ENCODE results near the gene PGBD5. TPM values are rescaled to one million over a fixed set of nuclear protein-coding genes. Genes with fewer than 3 reads are reported as not detected.

Gene PGBD5
- total and polyA plus RNA-seq, 9 of the 15 experiments (the other 6 are each of a cell fraction or from before 2014, with no cell fraction given), result under 0.01 to 0.40 (median 0.10) TPM; not detected in 3

DNA sequence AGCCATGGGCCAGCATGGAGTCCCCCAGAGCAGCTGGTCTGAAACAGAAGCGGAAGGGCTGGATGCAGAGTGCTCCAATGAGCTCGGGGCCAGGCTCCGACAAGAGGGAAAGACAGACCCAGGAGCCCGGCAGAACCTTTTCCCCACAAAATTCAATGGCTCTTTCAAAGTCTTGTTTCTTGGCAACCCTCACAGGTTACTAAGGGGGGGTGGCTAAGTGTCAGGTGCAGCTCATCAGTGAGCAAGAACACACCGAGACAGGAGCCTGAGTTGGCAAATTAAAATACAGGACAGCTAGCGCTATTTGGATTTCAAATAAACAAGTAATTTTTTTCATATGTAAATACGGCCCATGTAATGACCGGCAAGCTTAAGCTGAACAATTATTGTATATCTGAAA, 27.3 kb downstream of the PGBD5 start:
- H3K9me1 ChIP-seq (ENCODE audit: control insufficient read depth, insufficient read depth, low read length), result no peaks in the 10 kb centered on the region
- H3K27me3 ChIP-seq (ENCODE audit: control insufficient read depth in 2 of 2, insufficient read depth in 2 of 2, low read length in 2 of 2), result peaks cover 25 to 54% of the 10 kb centered on the region in 2 experiments
- no peak overlapping the region for H3K9ac ChIP-seq (ENCODE audit: insufficient read depth in 1 of 2, low read depth in 2 of 2, low read length in 2 of 2)
- no peaks in the 10 kb centered on the region for H3K79me2 ChIP-seq (ENCODE audit: control insufficient read depth, insufficient read depth, low read length)
- 0 out of 5 replicates have a peak, but pooled peaks cover 0 to 3% of the 10 kb centered on the region in 2 experiments for H3K4me1 ChIP-seq (replicated peaks in 1 of 2; ENCODE audit: control insufficient read depth in 2 of 2, insufficient read depth in 2 of 2, low read length in 2 of 2)
- no peaks in the 10 kb centered on the region for H4K20me1 ChIP-seq (replicated peaks; ENCODE audit: control insufficient read depth, insufficient read depth, low read length)
- FAIRE-seq (no peak), ATAC-seq (no peak), DNase-seq (ENCODE audit: extremely low read depth in 1 of 4, low spot score in 3 of 4) (no peak)
- H2AFZ ChIP-seq (ENCODE audit: low read depth, low read length), result no peak overlapping the region
- no peaks in the 10 kb centered on the region for H3K36me3 ChIP-seq (ENCODE audit: control insufficient read depth, insufficient read depth, low read length)
- H3K4me2 ChIP-seq (ENCODE audit: insufficient read depth, low read length), result no peak overlapping the region
- BruUV-seq (replicated peaks), result no TSS peak
- POLR2A ChIA-PET, result no interaction called here
- CTCF ChIA-PET (ENCODE audit: low intra/inter-chr PET ratio), result no interaction called here
- WGBS (ENCODE audit: insufficient coverage, low coverage, missing lambda C conversion rate), result under 1% methylated on average over 8 of the region's 8 CpGs
- H3K27ac ChIP-seq (ENCODE audit: extremely low read depth, low read depth, low read length), result no peak overlapping the region
- in situ Hi-C loops (cut with MboI), result no loop called here
- H3K9me3 ChIP-seq (replicated peaks; ENCODE audit: control insufficient read depth, insufficient read depth, low read depth, low read length), result no peaks in the 10 kb centered on the region
- intact Hi-C loops (cut with micrococcal nuclease), result no loop called here
- no peak overlapping the region for H3K4me3 ChIP-seq
- TF ChIP-seq, protein P1, sequence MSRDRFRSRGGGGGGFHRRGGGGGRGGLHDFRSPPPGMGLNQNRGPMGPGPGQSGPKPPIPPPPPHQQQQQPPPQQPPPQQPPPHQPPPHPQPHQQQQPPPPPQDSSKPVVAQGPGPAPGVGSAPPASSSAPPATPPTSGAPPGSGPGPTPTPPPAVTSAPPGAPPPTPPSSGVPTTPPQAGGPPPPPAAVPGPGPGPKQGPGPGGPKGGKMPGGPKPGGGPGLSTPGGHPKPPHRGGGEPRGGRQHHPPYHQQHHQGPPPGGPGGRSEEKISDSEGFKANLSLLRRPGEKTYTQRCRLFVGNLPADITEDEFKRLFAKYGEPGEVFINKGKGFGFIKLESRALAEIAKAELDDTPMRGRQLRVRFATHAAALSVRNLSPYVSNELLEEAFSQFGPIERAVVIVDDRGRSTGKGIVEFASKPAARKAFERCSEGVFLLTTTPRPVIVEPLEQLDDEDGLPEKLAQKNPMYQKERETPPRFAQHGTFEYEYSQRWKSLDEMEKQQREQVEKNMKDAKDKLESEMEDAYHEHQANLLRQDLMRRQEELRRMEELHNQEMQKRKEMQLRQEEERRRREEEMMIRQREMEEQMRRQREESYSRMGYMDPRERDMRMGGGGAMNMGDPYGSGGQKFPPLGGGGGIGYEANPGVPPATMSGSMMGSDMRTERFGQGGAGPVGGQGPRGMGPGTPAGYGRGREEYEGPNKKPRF (IDR thresholded peaks at IDR 0.05; ENCODE audit: low read depth, low read length), result no peak
- TF ChIP-seq, protein P2, sequence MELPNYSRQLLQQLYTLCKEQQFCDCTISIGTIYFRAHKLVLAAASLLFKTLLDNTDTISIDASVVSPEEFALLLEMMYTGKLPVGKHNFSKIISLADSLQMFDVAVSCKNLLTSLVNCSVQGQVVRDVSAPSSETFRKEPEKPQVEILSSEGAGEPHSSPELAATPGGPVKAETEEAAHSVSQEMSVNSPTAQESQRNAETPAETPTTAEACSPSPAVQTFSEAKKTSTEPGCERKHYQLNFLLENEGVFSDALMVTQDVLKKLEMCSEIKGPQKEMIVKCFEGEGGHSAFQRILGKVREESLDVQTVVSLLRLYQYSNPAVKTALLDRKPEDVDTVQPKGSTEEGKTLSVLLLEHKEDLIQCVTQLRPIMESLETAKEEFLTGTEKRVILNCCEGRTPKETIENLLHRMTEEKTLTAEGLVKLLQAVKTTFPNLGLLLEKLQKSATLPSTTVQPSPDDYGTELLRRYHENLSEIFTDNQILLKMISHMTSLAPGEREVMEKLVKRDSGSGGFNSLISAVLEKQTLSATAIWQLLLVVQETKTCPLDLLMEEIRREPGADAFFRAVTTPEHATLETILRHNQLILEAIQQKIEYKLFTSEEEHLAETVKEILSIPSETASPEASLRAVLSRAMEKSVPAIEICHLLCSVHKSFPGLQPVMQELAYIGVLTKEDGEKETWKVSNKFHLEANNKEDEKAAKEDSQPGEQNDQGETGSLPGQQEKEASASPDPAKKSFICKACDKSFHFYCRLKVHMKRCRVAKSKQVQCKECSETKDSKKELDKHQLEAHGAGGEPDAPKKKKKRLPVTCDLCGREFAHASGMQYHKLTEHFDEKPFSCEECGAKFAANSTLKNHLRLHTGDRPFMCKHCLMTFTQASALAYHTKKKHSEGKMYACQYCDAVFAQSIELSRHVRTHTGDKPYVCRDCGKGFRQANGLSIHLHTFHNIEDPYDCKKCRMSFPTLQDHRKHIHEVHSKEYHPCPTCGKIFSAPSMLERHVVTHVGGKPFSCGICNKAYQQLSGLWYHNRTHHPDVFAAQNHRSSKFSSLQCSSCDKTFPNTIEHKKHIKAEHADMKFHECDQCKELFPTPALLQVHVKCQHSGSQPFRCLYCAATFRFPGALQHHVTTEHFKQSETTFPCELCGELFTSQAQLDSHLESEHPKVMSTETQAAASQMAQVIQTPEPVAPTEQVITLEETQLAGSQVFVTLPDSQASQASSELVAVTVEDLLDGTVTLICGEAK (IDR thresholded peaks at IDR 0.05), result no peak
- TF ChIP-seq, protein P2 (CRISPR knock-in tag; IDR thresholded peaks at IDR 0.05), result no peak
- TF ChIP-seq, protein P3, sequence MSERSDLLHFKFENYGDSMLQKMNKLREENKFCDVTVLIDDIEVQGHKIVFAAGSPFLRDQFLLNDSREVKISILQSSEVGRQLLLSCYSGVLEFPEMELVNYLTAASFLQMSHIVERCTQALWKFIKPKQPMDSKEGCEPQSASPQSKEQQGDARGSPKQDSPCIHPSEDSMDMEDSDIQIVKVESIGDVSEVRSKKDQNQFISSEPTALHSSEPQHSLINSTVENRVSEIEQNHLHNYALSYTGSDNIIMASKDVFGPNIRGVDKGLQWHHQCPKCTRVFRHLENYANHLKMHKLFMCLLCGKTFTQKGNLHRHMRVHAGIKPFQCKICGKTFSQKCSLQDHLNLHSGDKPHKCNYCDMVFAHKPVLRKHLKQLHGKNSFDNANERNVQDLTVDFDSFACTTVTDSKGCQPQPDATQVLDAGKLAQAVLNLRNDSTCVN (CRISPR knock-in tag; IDR thresholded peaks at IDR 0.05), result no peak
- TF ChIP-seq ZNF766 (CRISPR knock-in tag; conservative IDR thresholded peaks at IDR 0.05), result no peak

Measured in K562 (cell line).